ENCODE results near the gene CABP2. TPM values are rescaled to one million over a fixed set of nuclear protein-coding genes. Genes with fewer than 3 reads are reported as not detected.

Gene CABP2
- total and polyA plus RNA-seq, 4 donors, result not detected

DNA sequence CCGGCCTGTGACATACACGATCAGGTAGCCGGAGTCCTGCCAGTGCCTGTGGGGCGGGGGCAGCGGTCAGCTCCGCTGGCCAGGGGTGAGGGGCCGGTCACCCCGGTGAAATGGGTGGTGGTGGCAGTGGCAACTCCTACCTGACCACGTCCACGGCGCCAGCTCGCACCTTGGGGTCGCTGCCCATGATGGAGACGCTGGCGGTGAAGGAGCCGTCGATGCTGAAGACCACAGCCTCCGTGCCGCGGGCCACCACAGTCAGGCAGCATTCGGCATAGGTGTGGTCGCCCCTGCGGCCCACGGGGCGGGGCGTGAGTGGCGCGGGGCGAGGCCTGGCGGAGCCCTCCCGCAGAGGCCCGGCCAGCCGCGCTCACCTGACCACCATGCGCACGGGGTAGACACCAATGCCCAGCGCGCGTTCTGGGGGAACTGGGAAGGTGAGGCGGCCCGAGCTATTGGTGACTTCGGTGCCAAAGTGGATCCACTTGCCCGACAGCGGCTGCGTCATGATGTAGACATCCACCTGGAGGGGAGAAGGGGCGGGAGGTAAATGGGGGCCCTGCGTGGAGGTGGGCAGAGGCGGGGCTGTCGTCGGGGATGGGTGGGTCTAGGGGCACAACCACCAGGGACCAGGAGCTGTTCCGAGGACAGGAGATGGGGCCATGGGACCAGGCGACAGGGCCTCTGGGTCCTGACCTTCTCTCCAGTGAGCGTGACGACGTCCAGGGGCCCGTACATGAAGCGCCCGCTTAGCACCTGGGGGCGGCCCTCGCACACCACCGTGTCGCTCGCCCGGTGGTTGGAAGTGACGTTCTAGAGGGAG, 29.5 kb downstream of the CABP2 start:
- no peaks in the 10 kb centered on the region for H3K4me1 ChIP-seq (ENCODE audit: control insufficient read depth in 4 of 4, insufficient read depth in 4 of 4, low read length in 3 of 4)
- peaks cover 4 to 49% (median 13%) of the 10 kb centered on the region in 4 donors for H3K36me3 ChIP-seq (ENCODE audit: control insufficient read depth in 4 of 4, insufficient read depth in 3 of 4, low read depth in 1 of 4, low read length in 3 of 4)
- TF ChIP-seq GABPA (IDR thresholded peaks at IDR 0.05 in 1 of 2, conservative IDR thresholded peaks at IDR 0.05 in 1 of 2) (no peak), EGR1 (IDR thresholded peaks at IDR 0.05; ENCODE audit: low read depth in 2 of 2) (no peak), FOXA2 (IDR thresholded peaks at IDR 0.05) (no peak), HNF4A (conservative IDR thresholded peaks at IDR 0.05) (no peak), YY1 (IDR thresholded peaks at IDR 0.05) (no peak), NR2F2 (IDR thresholded peaks at IDR 0.05) (no peak), FOXA1 (IDR thresholded peaks at IDR 0.05) (no peak), RXRA (IDR thresholded peaks at IDR 0.05) (no peak), JUND (IDR thresholded peaks at IDR 0.05) (no peak), TAF1 (conservative IDR thresholded peaks at IDR 0.05) (no peak)
- TF ChIP-seq, protein P1, sequence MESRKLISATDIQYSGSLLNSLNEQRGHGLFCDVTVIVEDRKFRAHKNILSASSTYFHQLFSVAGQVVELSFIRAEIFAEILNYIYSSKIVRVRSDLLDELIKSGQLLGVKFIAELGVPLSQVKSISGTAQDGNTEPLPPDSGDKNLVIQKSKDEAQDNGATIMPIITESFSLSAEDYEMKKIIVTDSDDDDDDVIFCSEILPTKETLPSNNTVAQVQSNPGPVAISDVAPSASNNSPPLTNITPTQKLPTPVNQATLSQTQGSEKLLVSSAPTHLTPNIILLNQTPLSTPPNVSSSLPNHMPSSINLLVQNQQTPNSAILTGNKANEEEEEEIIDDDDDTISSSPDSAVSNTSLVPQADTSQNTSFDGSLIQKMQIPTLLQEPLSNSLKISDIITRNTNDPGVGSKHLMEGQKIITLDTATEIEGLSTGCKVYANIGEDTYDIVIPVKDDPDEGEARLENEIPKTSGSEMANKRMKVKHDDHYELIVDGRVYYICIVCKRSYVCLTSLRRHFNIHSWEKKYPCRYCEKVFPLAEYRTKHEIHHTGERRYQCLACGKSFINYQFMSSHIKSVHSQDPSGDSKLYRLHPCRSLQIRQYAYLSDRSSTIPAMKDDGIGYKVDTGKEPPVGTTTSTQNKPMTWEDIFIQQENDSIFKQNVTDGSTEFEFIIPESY (IDR thresholded peaks at IDR 0.05), result no peak
- TF ChIP-seq, protein P2, sequence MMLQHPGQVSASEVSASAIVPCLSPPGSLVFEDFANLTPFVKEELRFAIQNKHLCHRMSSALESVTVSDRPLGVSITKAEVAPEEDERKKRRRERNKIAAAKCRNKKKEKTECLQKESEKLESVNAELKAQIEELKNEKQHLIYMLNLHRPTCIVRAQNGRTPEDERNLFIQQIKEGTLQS (IDR thresholded peaks at IDR 0.05), result no peak
- TF ChIP-seq, protein P3, sequence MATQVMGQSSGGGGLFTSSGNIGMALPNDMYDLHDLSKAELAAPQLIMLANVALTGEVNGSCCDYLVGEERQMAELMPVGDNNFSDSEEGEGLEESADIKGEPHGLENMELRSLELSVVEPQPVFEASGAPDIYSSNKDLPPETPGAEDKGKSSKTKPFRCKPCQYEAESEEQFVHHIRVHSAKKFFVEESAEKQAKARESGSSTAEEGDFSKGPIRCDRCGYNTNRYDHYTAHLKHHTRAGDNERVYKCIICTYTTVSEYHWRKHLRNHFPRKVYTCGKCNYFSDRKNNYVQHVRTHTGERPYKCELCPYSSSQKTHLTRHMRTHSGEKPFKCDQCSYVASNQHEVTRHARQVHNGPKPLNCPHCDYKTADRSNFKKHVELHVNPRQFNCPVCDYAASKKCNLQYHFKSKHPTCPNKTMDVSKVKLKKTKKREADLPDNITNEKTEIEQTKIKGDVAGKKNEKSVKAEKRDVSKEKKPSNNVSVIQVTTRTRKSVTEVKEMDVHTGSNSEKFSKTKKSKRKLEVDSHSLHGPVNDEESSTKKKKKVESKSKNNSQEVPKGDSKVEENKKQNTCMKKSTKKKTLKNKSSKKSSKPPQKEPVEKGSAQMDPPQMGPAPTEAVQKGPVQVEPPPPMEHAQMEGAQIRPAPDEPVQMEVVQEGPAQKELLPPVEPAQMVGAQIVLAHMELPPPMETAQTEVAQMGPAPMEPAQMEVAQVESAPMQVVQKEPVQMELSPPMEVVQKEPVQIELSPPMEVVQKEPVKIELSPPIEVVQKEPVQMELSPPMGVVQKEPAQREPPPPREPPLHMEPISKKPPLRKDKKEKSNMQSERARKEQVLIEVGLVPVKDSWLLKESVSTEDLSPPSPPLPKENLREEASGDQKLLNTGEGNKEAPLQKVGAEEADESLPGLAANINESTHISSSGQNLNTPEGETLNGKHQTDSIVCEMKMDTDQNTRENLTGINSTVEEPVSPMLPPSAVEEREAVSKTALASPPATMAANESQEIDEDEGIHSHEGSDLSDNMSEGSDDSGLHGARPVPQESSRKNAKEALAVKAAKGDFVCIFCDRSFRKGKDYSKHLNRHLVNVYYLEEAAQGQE (IDR thresholded peaks at IDR 0.05), result no peak
- TF ChIP-seq, protein P4, sequence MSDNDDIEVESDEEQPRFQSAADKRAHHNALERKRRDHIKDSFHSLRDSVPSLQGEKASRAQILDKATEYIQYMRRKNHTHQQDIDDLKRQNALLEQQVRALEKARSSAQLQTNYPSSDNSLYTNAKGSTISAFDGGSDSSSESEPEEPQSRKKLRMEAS (IDR thresholded peaks at IDR 0.05), result no peak
- H3K9ac ChIP-seq (ENCODE audit: low read depth in 1 of 2, low read length in 2 of 2), result no peak overlapping the region
- H3K27ac ChIP-seq (ENCODE audit: low read depth in 1 of 2, low read length in 2 of 2), result no peak overlapping the region
- H3K4me3 ChIP-seq (ENCODE audit: low read depth in 1 of 3, low read length in 3 of 3), result no peak overlapping the region
- WGBS, result 97% methylated on average over 65 of the region's 65 CpGs
- no peak for DNase-seq (ENCODE audit: low spot score)
- no peaks in the 10 kb centered on the region for H3K27me3 ChIP-seq (ENCODE audit: control insufficient read depth in 4 of 4, insufficient read depth in 4 of 4, low read length in 3 of 4)
- no peaks in the 10 kb centered on the region for H3K9me3 ChIP-seq (ENCODE audit: control insufficient read depth in 4 of 4, low read length in 3 of 4)

DNA sequence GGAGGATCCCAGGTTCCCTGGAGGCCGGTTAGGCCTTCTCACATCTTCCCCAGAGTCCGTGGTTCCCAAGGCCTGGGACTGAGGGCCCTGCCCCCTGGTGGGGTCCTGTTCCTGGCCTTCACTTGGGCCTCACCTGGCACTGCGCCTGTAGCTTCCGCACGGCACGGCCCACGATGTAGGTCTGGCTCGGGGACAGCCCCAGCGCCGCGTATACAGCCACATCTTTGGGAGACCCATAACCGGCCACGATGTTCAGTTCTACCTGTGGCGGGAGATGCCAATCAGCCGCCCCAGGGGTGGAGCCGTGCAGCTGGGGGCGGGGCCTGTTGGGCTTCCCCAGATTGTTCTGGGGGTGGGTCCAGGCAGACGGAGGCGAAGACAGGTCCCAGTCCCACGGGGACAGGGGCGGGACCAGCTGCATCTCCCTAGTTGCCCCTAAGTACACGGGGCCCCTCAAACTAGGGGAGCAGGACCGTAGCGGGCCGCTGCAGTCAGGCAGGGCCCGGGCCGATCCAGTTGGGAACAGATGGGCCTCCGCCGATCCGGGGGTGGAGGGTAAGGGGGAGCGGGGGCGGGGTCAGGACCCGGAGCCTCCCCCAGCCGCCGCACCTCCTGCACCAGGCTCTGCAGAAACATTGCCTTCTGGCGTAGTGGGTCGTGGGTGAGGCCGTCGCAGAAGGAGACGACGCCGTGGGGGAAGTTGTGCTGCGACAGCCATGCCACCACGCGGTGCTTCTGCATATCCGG, 30.3 kb downstream of the CABP2 start:
- DNase-seq (ENCODE audit: low spot score), result no peak
- no peak overlapping the region for H3K9ac ChIP-seq (ENCODE audit: low read depth in 1 of 2, low read length in 2 of 2)
- no peaks in the 10 kb centered on the region for H3K27me3 ChIP-seq (ENCODE audit: control insufficient read depth in 4 of 4, insufficient read depth in 4 of 4, low read length in 3 of 4)
- no peaks in the 10 kb centered on the region for H3K9me3 ChIP-seq (ENCODE audit: control insufficient read depth in 4 of 4, low read length in 3 of 4)
- H3K4me1 ChIP-seq (ENCODE audit: control insufficient read depth in 4 of 4, insufficient read depth in 4 of 4, low read length in 3 of 4), result no peaks in the 10 kb centered on the region
- H3K4me3 ChIP-seq (ENCODE audit: low read depth in 1 of 3, low read length in 3 of 3), result no peak overlapping the region
- H3K27ac ChIP-seq (ENCODE audit: low read depth in 1 of 2, low read length in 2 of 2), result no peak overlapping the region
- H3K36me3 ChIP-seq (ENCODE audit: control insufficient read depth in 4 of 4, insufficient read depth in 3 of 4, low read depth in 1 of 4, low read length in 3 of 4), result peaks cover 4 to 47% (median 16%) of the 10 kb centered on the region in 4 donors
- WGBS, result 91% methylated on average over 46 of the region's 46 CpGs
- TF ChIP-seq TAF1 (conservative IDR thresholded peaks at IDR 0.05) (no peak), FOXA1 (IDR thresholded peaks at IDR 0.05) (no peak), YY1 (IDR thresholded peaks at IDR 0.05) (no peak), SP1 (IDR thresholded peaks at IDR 0.05) (no peak), HNF4A (conservative IDR thresholded peaks at IDR 0.05) (no peak), RXRA (IDR thresholded peaks at IDR 0.05) (no peak), FOXA2 (IDR thresholded peaks at IDR 0.05) (no peak), GABPA (IDR thresholded peaks at IDR 0.05 in 1 of 2, conservative IDR thresholded peaks at IDR 0.05 in 1 of 2) (no peak), JUND (IDR thresholded peaks at IDR 0.05) (no peak)
- TF ChIP-seq, protein P1 (IDR thresholded peaks at IDR 0.05), result no peak
- TF ChIP-seq, protein P3 (IDR thresholded peaks at IDR 0.05), result no peak
